Neuronal stem cell (in vitro differentiated cells): ENCODE data around the gene DKK1.

ENCODE experiments used
- DNase-seq: peaks from one replicate; pipeline ENCODE4 v3.0.0-alpha.2; 2013; ENCODE audit warnings: low spot score
- H2AFZ ChIP-seq: one replicate; pipeline ENCODE4 v1.6.1; 2013; ENCODE audit warnings: mild to moderate bottlenecking, low read length, inconsistent platforms
- H2AK5ac ChIP-seq: 2 replicates; pipeline ENCODE4 v1.6.1; 2013; ENCODE audit warnings: low read depth, mild to moderate bottlenecking, inconsistent platforms, low read length, moderate library complexity, mixed read lengths
- H2BK120ac ChIP-seq: 2 replicates; pipeline ENCODE4 v1.6.1; 2013; ENCODE audit warnings: low read depth, mild to moderate bottlenecking, inconsistent platforms, low read length, moderate library complexity, mixed read lengths
- H2BK12ac ChIP-seq: one replicate; pipeline ENCODE4 v1.6.1; 2013; ENCODE audit warnings: low read length, inconsistent platforms
- H2BK15ac ChIP-seq: 2 replicates; pipeline ENCODE4 v1.6.1; 2013; ENCODE audit warnings: mild to moderate bottlenecking, low read length, inconsistent platforms, mixed read lengths
- H2BK5ac ChIP-seq: one replicate; pipeline ENCODE4 v1.6.1; 2013; ENCODE audit warnings: inconsistent platforms, mild to moderate bottlenecking, low read length, moderate library complexity
- H3K14ac ChIP-seq: one replicate; pipeline ENCODE4 v1.6.1; 2013; ENCODE audit warnings: low read length, inconsistent platforms
- H3K18ac ChIP-seq: 2 replicates; pipeline ENCODE4 v1.6.1; 2013; ENCODE audit warnings: low read length, inconsistent platforms
- H3K23ac ChIP-seq: 2 replicates; pipeline ENCODE4 v1.6.1; 2013; ENCODE audit warnings: low read depth, mild to moderate bottlenecking, mixed read lengths, low read length, inconsistent platforms; ENCODE audit not compliant: poor library complexity
- H3K27ac ChIP-seq: replicated peaks from 3 replicates; pipeline ENCODE4 v1.5.1; 2013; ENCODE audit warnings: low read length, inconsistent platforms
- H3K27me3 ChIP-seq, 3 experiments: 2 replicates each; pipeline ENCODE4 v1.6.1; 2013; ENCODE audit warnings: low read length in 3 of 3, mild to moderate bottlenecking in 2 of 3, inconsistent platforms in 1 of 3, low read depth in 1 of 3, mixed read lengths in 1 of 3, moderate library complexity in 1 of 3; ENCODE audit not compliant: control insufficient read depth in 3 of 3, insufficient read depth in 3 of 3
- H3K36me3 ChIP-seq, 2 donors: replicated peaks in 1 of 2; 2 replicates each; pipeline ENCODE4 v1.6.1; 2013; ENCODE audit warnings: low read length in 2 of 2; ENCODE audit not compliant: control insufficient read depth in 2 of 2, insufficient read depth in 2 of 2
- H3K4ac ChIP-seq: 2 replicates; pipeline ENCODE4 v1.6.1; 2013; ENCODE audit warnings: inconsistent platforms, mild to moderate bottlenecking, low read length, moderate library complexity
- H3K4me1 ChIP-seq, 2 donors: 1 replicate in 1 of 2; 2 replicates in 1 of 2; pipeline ENCODE4 v1.6.1; 2013; ENCODE audit warnings: low read length in 2 of 2, low read depth in 1 of 2; ENCODE audit not compliant: control insufficient read depth in 2 of 2, insufficient read depth in 1 of 2
- H3K4me2 ChIP-seq: one replicate; pipeline ENCODE4 v1.6.1; 2013; ENCODE audit warnings: mild to moderate bottlenecking, low read length, inconsistent platforms; ENCODE audit not compliant: insufficient read depth, poor library complexity, severe bottlenecking
- H3K4me3 ChIP-seq, 2 donors: 2 replicates each; pipeline ENCODE4 v1.5.1; 2013; ENCODE audit warnings: low read length in 2 of 2, mild to moderate bottlenecking in 2 of 2, inconsistent platforms in 1 of 2, moderate library complexity in 1 of 2
- H3K79me1 ChIP-seq: one replicate; pipeline ENCODE4 v1.6.1; 2013; ENCODE audit warnings: low read depth, mild to moderate bottlenecking, inconsistent platforms, low read length, moderate library complexity
- H3K9ac ChIP-seq: one replicate; pipeline ENCODE4 v1.6.1; 2013; ENCODE audit warnings: mild to moderate bottlenecking, low read depth, low read length, inconsistent platforms; ENCODE audit not compliant: poor library complexity
- H3K9me3 ChIP-seq, 2 donors: replicated peaks in 1 of 2; 2 replicates each; pipeline versions ENCODE3 to v1.6.1; 2013; ENCODE audit warnings: low read length in 2 of 2, mild to moderate bottlenecking in 2 of 2, inconsistent platforms in 1 of 2, low read depth in 1 of 2, mixed read lengths in 1 of 2, moderate library complexity in 1 of 2; ENCODE audit not compliant: control insufficient read depth in 2 of 2, insufficient read depth in 1 of 2
- H4K8ac ChIP-seq: one replicate; pipeline ENCODE4 v1.6.1; 2013; ENCODE audit warnings: low read depth, mild to moderate bottlenecking, inconsistent platforms, low read length, moderate library complexity
- H4K91ac ChIP-seq: one replicate; pipeline ENCODE4 v1.6.1; 2013; ENCODE audit warnings: low read length, low read depth, mild to moderate bottlenecking, inconsistent platforms; ENCODE audit not compliant: poor library complexity
- WGBS, 2 donors: extraction: QIAGEN DNeasy Blood & Tissue Kit; methylation state at CpG; one replicate each; pipeline ENCODE4 v1.1.7; 2013; ENCODE audit warnings: missing lambda C conversion rate in 2 of 2, mixed read lengths in 1 of 2; ENCODE audit not compliant: insufficient read length in 2 of 2, insufficient replicate concordance in 1 of 2; ENCODE audit errors: extremely low coverage in 2 of 2; 5-methylcytosine and 5-hydroxymethylcytosine counted together

DKK1 gene

GRCh38 chr10:52280051-52280450, 34.0 kb upstream of the DKK1 start:
- Histone ChIP-seq H2AFZ (no peak overlapping the region), H2BK120ac (no peak overlapping the region), H3K4me2 (no peak overlapping the region), H2BK12ac (no peak overlapping the region), H3K4me3 (no peak overlapping the region), H3K79me1 (no peaks in the 10 kb centered on the region), H3K27ac (no peak overlapping the region), H3K23ac (no peak overlapping the region), H2BK5ac (no peak overlapping the region), H3K18ac (no peak overlapping the region), H3K9ac (no peak overlapping the region), H4K91ac (no peak overlapping the region), H3K14ac (no peak overlapping the region), H3K36me3 (no peaks in the 10 kb centered on the region), H3K4me1 (no peaks in the 10 kb centered on the region), H3K9me3 (peaks cover 0 to 3% of the 10 kb centered on the region in 2 donors), H2AK5ac (no peak overlapping the region), H3K4ac (no peak overlapping the region), H3K27me3 (no peaks in the 10 kb centered on the region), H4K8ac (no peak overlapping the region), H2BK15ac (no peak overlapping the region)
- WGBS, 2 donors = no CpG with 5 or more reads among the region's 1 CpG
- DNase-seq = no peak

GRCh38 chr10:52283174-52283573, 30.9 kb upstream of the DKK1 start:
- no peaks in the 10 kb centered on the region for H3K79me1 ChIP-seq
- H4K8ac ChIP-seq = no peak overlapping the region
- no peaks in the 10 kb centered on the region for H3K27me3 ChIP-seq
- no peaks in the 10 kb centered on the region for H3K4me1 ChIP-seq
- H3K18ac ChIP-seq = no peak overlapping the region
- H3K23ac ChIP-seq = no peak overlapping the region
- H3K9me3 ChIP-seq = no peaks in the 10 kb centered on the region
- H3K4me3 ChIP-seq = no peak overlapping the region
- H2AFZ ChIP-seq = no peak overlapping the region
- no peak overlapping the region for H3K4ac ChIP-seq
- H3K36me3 ChIP-seq = no peaks in the 10 kb centered on the region
- no peak overlapping the region for H2BK120ac ChIP-seq
- no peak overlapping the region for H3K4me2 ChIP-seq
- no peak overlapping the region for H3K14ac ChIP-seq
- DNase-seq = no peak
- no peak overlapping the region for H2BK12ac ChIP-seq
- no peak overlapping the region for H3K9ac ChIP-seq
- H4K91ac ChIP-seq = no peak overlapping the region
- WGBS, 2 donors = no CpG with 5 or more reads among the region's 2 CpGs
- H2AK5ac ChIP-seq = no peak overlapping the region
- H2BK15ac ChIP-seq = no peak overlapping the region
- H2BK5ac ChIP-seq = no peak overlapping the region
- no peak overlapping the region for H3K27ac ChIP-seq

GRCh38 chr10:52284416-52285013, 29.6 kb upstream of the DKK1 start:
- no peak overlapping the region for H2BK5ac ChIP-seq
- H3K4me2 ChIP-seq = no peak overlapping the region
- H2BK12ac ChIP-seq = no peak overlapping the region
- no peak overlapping the region for H4K91ac ChIP-seq
- H3K4me1 ChIP-seq = no peaks in the 10 kb centered on the region
- no peak overlapping the region for H4K8ac ChIP-seq
- no peak overlapping the region for H3K14ac ChIP-seq
- no peak overlapping the region for H2AFZ ChIP-seq
- no peak overlapping the region for H3K27ac ChIP-seq
- no peaks in the 10 kb centered on the region for H3K27me3 ChIP-seq
- no peaks in the 10 kb centered on the region for H3K9me3 ChIP-seq
- H2AK5ac ChIP-seq = no peak overlapping the region
- H3K18ac ChIP-seq = no peak overlapping the region
- no peak overlapping the region for H3K23ac ChIP-seq
- no peak for DNase-seq
- no CpG with 5 or more reads among the region's 2 CpGs for WGBS, 2 donors
- H3K36me3 ChIP-seq = no peaks in the 10 kb centered on the region
- no peak overlapping the region for H2BK120ac ChIP-seq
- no peak overlapping the region for H2BK15ac ChIP-seq
- no peak overlapping the region for H3K4me3 ChIP-seq
- no peak overlapping the region for H3K9ac ChIP-seq
- no peak overlapping the region for H3K4ac ChIP-seq
- no peaks in the 10 kb centered on the region for H3K79me1 ChIP-seq

GRCh38 chr10:52287866-52288265, 26.2 kb upstream of the DKK1 start:
- Histone ChIP-seq H2BK5ac (no peak overlapping the region), H3K4me2 (no peak overlapping the region), H3K27ac (no peak overlapping the region), H3K23ac (no peak overlapping the region), H2BK120ac (no peak overlapping the region), H3K4ac (no peak overlapping the region), H4K91ac (no peak overlapping the region), H4K8ac (no peak overlapping the region), H3K18ac (no peak overlapping the region), H3K4me1 (no peaks in the 10 kb centered on the region), H3K36me3 (no peaks in the 10 kb centered on the region), H3K14ac (no peak overlapping the region), H3K4me3 (no peak overlapping the region), H3K9me3 (no peaks in the 10 kb centered on the region), H2AFZ (no peak overlapping the region), H3K79me1 (no peaks in the 10 kb centered on the region), H2BK15ac (no peak overlapping the region), H2AK5ac (no peak overlapping the region), H3K27me3 (no peaks in the 10 kb centered on the region), H3K9ac (no peak overlapping the region), H2BK12ac (no peak overlapping the region)
- no peak for DNase-seq
- 100% methylated on average over 1 of the region's 1 CpG; no CpG with 5 or more reads in 1 of the 2 donors for WGBS, 2 donors
